ENCODE measurements around the gene UBXN6.
A peak's percentile ranks its signal among the peaks of the same experiment; 100 is the strongest.

Gene UBXN6

GRCh38 chr19:4493104-4493928, 35.7 kb upstream of the UBXN6 start:
- DNase-seq, result no peak

DNA sequence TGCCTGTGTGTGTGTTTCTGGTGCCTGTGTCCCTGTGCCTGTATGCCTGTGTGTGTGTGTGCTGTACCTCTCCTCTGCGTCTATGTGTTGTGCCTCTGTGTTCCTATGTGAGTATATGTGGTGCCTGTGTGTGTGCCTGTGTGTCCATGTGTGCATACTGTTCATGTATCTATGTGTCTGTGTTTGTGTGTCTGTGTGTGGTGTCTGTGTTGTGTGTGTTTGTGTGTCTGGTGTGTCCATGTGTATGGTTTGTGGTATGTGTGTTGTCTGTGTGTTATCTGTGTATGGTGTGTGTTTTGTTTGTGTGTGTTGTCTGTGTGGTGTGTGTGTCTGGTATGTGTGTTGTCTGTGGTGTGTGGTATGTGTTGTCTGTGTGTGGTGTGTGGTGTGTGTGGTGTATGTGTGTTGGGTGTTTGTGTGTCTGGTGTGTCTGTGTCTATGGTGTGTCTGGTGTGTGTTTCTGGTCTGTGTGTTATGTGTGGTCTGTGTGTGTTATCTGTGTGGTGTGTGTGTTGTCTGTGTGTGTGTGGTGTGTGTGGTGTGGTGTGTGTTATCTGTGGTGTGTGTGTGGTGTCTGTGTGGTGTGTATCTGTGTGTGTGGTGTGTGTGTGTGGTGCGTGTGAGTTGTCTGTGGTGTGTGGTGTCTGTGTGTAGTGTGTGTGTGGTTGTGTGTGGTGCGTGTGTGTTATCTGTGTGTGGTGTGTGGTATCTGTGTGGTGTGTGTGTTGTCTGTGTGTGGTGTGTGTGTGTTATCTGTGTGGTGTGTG, 34.9 kb upstream of the UBXN6 start:
- no peak for DNase-seq

- no peak for DNase-seq
These were observed 33.9 kb upstream of the UBXN6 start for GRCh38 chr19:4491446-4491845.

DNA sequence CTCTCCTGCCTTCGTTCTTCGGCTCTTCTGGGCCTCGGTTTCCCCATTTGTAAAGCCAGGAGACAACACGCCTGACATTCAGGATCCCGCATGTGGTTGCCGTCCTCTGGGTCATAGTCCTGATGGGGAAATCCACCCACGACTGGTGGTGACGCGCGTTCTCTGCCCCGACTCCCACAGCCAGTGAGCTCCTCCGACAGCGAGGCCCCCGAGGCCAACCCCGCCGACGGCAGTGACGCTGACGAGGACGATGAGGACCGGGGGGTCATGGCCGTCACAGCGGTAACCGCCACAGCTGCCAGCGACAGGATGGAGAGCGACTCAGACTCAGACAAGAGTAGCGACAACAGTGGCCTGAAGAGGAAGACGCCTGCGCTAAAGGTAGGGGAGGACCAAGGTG, 30.9 kb upstream of the UBXN6 start:
- DNase-seq, result no peak

GRCh38 chr19:4487572-4487971, 30.0 kb upstream of the UBXN6 start:
- no peak for DNase-seq

GRCh38 chr19:4483385-4483784, 25.8 kb upstream of the UBXN6 start:
- DNase-seq, result no peak

DNA sequence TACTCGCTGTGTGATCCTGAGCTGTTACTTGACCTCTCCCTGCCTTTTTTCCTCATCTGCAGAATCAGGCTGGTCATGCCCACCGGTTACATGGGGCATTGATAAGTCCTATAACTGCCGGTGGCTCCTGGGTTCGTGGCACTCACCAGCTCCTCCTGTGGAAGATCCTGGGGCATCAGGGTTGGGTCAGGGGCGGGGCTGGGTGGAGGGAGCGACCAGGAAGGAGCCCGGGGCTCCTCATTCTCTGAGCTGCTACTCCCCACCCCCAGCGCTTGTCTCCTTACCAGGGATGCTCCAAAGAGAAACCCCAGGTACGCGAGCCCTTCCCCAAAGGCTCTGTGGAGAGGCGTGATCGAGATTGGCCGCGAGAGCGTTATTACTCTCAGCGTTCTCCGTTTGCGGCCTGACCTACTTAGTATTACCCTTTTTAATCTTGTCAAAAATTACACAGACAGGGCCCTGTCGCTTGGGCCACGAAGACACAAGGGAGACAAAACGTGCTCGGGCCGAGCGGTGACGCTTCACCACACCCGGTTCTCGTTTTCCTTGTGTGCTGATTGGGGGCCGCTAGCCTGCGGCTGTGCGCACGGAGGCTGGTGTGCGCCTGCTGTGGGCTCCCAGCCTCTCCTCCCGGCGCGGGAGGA, 25.2 kb upstream of the UBXN6 start:
- DNase-seq, result no peak

DNA sequence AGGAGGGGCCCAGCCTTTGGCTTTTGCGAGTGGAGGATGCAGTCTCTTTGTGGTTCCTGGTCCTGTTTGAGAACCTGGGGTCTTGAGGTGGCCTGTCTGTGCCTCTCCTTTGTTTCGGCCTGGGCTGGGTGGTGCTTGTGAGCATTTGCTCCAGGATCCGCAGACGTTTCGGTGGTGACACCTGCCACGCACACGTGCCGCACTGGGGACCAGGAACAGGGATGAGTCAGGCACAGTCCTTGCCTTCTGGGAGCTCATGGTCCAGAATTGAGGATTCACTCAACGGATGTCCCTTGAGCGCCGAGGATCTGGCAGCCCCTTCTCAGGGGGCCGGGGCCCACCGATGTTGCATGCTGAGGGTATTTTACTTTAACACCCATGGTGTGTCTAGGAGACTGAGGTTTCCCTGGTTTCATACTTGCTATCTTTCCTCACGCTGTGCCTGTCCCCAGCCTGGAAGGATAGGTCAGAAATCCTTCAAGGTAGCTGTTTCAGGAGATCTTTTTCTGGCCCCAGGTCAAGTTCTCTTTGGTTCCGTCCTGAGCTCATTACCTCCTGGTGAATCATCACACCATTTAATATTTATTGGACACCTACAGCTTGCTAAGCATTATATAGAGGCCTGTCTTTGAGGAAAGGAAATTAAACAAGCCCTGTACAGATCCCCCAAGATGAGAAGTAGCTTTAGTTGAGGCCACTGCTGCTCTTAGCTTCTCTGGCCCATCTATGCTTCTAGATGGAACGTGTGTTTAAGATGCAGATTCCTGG, 19.6 kb upstream of the UBXN6 start:
- no peak for DNase-seq

DNA sequence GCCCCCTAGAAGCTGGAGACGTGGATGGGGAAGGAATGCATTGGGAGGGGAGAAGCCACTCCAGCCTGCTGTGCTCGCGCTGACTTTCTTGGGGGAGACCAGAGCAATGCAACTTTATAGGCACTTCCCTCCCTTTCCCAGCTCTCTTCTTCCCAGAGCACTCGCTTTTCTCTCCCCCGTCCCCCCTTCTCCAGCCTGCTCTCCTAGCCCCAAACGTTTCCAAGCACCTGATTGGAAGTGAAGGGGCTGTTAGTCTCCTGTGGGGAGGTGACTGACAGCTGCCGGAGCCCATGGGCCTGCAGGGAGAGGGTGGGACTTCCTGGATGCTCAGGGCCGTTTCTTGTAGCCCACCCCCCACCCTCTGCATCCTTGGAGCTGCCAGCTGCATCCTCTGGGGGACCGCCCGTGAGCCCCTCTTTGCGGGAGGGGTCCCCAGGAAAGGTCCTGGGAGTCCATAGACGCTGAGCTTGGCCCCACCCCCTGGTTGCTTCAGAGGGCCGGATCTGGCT, 17.0 kb upstream of the UBXN6 start:
- DNase-seq, result no peak

GRCh38 chr19:4473763-4474513, 16.3 kb upstream of the UBXN6 start:
- no peak for DNase-seq

DNA sequence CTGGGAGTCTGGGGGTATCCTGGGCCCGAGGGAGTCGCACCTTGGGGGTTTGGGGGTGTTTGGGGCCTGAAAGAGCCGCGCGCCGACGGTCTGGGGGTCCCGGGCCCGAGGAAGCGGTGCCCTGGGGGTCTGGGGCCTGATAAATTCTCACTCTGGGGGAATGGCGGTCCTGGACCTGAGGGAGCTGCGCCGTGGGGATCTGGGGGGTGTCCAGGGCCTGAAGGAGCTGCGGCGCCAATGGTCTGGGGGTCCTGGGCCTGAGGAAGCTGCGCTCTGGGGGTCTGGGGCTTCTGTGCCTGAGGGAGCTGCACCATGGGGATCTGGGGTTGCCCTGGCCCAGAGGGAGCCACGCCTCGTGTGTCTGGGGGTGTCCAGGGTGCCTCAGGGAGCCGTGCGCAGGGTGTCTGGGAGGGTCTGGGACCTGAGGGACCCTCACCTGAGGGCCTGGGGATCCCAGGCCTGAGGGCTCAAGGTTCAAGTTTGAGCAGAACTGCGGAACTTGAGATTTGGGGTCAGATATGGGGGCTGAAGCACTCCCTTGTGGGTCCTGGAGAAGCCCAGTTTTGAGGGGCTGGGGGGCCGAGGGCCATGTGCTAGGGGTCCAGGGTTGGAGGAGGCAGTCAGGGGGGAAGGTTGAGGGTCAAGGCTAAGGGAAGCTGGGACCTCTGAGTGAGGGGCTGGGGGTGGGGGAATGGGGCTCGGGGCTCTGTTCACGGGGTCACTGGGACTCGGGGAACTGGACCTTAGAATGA, 15.6 kb upstream of the UBXN6 start:
- DNase-seq, result no peak

DNA sequence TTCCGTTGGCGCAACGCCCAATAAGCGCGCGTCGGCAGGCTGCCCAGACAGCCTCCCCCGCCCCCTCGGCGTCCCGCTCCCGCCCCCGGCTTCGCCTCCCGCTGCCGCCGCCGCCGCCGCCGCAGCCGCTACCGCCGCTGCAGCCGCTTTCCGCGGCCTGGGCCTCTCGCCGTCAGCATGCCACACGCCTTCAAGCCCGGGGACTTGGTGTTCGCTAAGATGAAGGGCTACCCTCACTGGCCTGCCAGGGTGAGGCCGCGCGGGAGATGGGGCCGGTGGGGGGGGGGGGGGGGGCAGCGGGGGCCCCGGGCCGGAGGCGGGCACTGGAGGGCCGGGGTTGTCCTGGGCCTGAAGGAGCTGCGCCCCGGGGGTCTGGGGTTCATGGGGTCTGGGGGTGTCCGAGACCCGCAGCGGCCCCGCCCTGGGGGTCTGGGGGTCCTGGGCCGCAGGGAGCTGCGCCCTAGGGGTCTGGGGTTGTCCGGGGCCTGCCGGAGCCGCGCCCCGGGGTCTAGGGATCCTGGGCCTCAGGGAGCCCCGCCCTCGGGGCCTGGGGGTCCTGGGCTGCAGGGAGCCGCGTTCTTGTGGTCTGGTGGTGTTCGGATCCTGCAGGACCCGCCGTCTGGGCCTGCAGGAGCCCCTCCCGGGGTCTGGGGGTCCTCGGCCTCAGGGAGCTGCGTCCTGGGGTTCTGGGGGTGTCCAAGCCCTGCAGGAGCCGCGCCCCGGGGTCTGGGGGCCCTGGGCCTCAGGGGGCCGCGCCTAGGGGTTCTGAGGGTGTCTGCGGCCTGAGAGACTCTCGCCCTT, 14.8 kb upstream of the UBXN6 start, which contains the start of gene HDGFL2:
HDGFL2 (plus strand) TSS at position 124 of the 801 bp plus-strand sequence; CDS start at position 178, 54 bp downstream.
- no peak for DNase-seq

DNA sequence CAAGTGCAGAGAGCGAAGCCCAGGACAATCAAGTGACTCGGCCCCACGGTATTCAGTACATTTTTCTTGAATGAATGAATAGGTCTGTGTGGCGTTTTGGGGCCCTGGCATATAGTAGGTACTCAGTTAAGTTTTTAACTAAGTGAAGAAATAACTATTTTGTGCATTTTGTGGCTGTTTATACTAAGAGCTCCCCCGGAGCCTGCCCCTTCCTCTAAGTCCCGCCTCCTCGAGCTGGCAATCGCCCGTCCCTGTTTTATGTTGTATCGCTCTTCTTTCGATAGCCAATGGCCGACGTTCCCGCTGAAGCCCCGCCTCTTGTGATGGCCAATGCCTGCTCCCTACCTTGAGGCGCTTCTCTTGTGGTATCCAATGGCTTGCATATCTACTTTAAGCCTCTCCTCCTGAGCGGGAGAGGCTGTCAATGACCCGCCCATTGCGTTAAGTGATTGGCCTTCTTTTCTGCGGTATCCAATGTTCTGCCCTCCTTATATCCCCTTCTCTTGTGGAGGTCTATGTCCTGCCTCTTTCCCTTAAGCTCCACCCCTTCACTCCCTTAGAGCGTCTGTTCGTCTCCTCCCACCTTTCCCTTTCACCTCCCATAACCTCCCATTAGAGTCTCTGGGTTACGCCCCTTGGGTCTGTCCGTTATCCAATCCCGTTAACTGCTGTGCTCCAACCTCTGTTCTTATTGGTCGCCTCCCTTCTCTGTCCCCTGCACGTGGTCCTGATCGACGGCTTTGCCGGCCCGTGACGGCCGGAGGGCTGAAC, 14.0 kb upstream of the UBXN6 start:
- DNase-seq, result peak; percentile 100

DNA sequence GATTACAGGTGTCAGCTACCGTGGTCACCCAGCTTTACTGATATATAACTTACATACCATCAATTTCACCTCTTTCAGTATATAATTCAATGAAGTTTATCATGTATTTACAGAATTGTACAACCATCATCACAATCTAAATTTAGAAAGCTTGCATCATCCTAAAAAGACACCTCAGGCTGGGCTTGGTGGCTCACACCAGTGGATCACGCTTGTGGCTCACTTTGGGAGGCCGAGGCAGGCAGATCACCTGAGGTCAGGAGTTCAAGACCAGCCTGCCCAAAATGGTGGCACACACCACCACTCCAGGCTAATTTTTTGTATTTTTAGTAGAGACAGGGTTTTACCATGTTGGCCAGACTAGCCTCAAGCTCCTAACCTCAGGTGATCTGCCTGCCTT, 10.2 kb upstream of the UBXN6 start:
- DNase-seq, result no peak

GRCh38 chr19:4464815-4465581, 7.4 kb upstream of the UBXN6 start:
- DNase-seq, result no peak

DNA sequence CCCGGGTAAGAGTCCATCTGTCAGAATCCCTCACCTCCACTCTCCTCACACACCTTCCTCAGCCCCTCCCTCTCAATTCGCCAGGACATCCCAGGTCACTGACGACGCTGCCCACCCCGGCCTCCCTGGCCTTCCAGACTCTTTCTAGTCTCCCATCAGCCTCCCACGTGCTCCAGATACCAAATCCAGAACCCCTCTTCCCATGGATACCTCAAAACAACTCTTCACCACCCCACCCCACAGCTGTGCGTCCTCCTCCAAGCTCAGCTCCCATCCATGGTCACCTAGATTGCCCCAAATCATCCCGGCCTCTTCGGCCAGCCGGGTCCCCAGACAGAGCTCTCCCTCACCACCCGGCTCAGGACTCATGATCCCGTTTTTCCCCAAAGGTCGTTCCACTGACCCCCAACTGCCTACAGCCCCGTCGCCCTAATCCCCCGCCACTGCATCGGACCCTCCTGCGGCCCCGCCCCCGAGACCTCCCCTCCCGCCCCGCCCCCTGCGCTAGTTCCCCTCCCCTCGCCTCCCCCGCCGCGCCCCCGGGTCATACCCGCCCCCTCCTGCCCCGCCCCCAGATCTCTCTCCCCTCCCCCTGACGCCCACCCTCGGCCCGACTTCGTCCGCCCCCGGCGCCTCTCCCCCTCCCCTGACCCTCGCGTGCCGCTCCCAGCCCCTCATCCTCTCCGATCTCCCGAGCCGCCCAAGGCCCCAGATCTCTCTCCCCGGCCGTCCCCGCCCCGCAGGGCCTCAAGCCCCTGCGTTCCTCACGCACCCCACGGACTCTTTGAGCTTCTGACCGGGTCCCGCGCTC, 546 bp downstream of the UBXN6 start:
- DNase-seq, result no peak

DNA sequence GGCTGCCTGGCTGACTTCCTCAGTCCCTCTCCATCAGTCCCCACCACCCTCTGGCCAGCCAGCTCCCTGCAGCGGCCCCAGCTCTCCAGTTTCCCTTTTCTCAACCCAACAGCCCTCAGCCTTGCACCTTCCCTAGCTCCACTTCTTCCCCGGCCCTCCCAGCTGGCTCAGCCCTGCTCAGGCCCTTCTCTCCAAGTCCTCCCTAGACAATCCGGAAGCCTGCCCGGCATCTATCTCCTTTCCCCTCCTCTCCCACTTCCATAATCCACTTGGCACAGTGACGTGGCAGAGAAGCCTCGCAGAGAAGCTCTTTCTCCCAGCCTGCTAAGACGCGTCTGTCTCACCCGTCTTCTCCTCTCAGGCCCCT, 1.1 kb downstream of the UBXN6 start:
- DNase-seq, result peak; percentile 3

Data from NCI-H2029 treated with DMSO at 0.1 percent for 48 hours (cell line).